Colonic mucosa (tissue), 4 donors: ENCODE measurements around the gene RBM19. TPM values are rescaled to one million over a fixed set of nuclear protein-coding genes. Genes with fewer than 3 reads are reported as not detected.

ENCODE experiments used
- DNase-seq: peaks from one replicate; pipeline ENCODE4 v3.0.0-alpha.2; 2020
- H3K27ac ChIP-seq: fragments of 200-600 bp; one replicate; pipeline ENCODE4 v1.8.0; 2021
- H3K27me3 ChIP-seq: fragments of 200-600 bp; one replicate; pipeline ENCODE4 v1.8.0; 2021
- H3K36me3 ChIP-seq: fragments of 200-600 bp; one replicate; pipeline ENCODE4 v1.8.0; 2021
- H3K4me1 ChIP-seq: fragments of 200-600 bp; one replicate; pipeline ENCODE4 v1.8.0; 2021; ENCODE audit warnings: mild to moderate bottlenecking
- H3K4me3 ChIP-seq: fragments of 200-600 bp; one replicate; pipeline ENCODE4 v1.8.0; 2021
- H3K9ac ChIP-seq, 2 donors: one replicate each; pipeline ENCODE4 v1.7.0; 2013; ENCODE audit warnings: control low read depth in 2 of 2, low read depth in 2 of 2, low read length in 2 of 2
- H3K9me3 ChIP-seq: fragments of 200-600 bp; one replicate; pipeline ENCODE4 v1.8.0; 2021
- CTCF ChIP-seq: fragments of 200-600 bp; IDR thresholded peaks from one replicate; pipeline ENCODE4 v1.8.0; 2022; ENCODE audit warnings: antibody characterized with exemption, mild to moderate bottlenecking
- intact Hi-C: fragments of 100-400 bp; cut with DNase I; formaldehyde crosslinking; loops from one replicate; pipeline ENCODE4 v1.14.1; 2022
- total RNA-seq, 2 donors: library from RNA; stranded (reverse); fragmentation: NEBNext Ultra II Directional in 1 of 2; extraction: Animal tissue kit (Norgen Biotek cat#: 25700) in 1 of 2; gene quantifications; one replicate each; pipeline ENCODE4 v1.2.1, GENCODE V29; 2021
- donor health status: healthy.
- donor health status: DM: no; HTN: no; CAD: no.
- donor health status: DM: no; HTN: no; CAD: no.

RBM19 gene
- total RNA-seq, 2 donors from 2014 or later = 13.5 to 33.1 TPM

DNA sequence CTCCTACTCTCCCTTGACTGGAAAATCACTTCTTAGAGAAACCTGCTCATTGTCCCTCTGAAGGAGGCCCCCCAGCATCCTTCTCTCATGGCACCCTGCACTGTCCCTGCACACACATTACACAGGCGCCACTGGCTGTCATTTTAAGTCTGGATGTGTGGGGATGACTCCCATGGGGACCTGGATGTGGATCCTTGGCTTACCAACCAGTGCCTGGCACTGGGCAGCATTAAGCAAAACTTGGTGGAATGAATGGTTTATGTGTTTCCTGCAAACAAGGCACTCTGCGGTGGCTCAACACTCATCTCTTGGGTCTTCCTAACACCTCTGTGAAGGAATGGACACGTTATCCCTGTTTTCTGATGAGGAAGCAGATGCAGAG, 162.4 kb downstream of the RBM19 start:
- H3K27me3 ChIP-seq = no peaks in the 10 kb centered on the region
- no peak overlapping the region for H3K9ac ChIP-seq
- no peak overlapping the region for H3K27ac ChIP-seq
- intact Hi-C loops = no loop called here
- H3K4me3 ChIP-seq = no peak overlapping the region
- no peak for TF ChIP-seq CTCF
- H3K9me3 ChIP-seq = no peaks in the 10 kb centered on the region
- H3K36me3 ChIP-seq = no peaks in the 10 kb centered on the region
- DNase-seq = no peak
- H3K4me1 ChIP-seq = no peaks in the 10 kb centered on the region

- no peaks in the 10 kb centered on the region for H3K36me3 ChIP-seq
- H3K4me3 ChIP-seq = no peak overlapping the region
- H3K27me3 ChIP-seq = no peaks in the 10 kb centered on the region
- DNase-seq = no peak
- no peak overlapping the region for H3K27ac ChIP-seq
- H3K9ac ChIP-seq = no peak overlapping the region
- H3K9me3 ChIP-seq = no peaks in the 10 kb centered on the region
- TF ChIP-seq CTCF = no peak
- H3K4me1 ChIP-seq = no peaks in the 10 kb centered on the region
- intact Hi-C loops = no loop called here
Measured at GRCh38 chr12:113802966-113803758, 163.0 kb downstream of the RBM19 start.

GRCh38 chr12:113802000-113802749, 163.9 kb downstream of the RBM19 start:
- Histone ChIP-seq H3K9me3 (no peaks in the 10 kb centered on the region), H3K27me3 (no peaks in the 10 kb centered on the region), H3K36me3 (no peaks in the 10 kb centered on the region), H3K4me1 (no peaks in the 10 kb centered on the region), H3K9ac (no peak overlapping the region), H3K27ac (no peak overlapping the region), H3K4me3 (no peak overlapping the region)
- no peak for DNase-seq
- TF ChIP-seq CTCF = no peak
- intact Hi-C loops = no loop called here

DNA sequence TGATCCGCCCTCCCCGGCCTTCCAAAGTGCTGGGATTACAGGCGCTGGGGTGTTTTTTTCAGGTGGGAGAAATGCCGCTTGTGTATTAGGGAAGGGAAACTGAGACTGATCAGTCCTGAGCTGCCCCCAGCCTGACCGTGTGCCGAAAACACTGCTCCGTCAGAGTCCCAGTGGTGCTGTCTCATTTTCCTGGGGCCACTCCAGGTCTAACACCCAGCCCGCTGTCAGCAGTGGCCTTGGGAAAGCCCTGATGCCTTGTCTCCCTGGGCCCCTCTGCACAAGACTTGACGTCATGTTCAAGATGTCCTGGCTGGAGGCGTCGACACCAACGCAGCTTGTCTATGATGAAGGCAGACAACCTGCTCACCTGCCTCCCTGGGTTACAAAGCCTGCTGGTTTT, 165.9 kb downstream of the RBM19 start:
- H3K27ac ChIP-seq = no peak overlapping the region
- intact Hi-C loops = no loop called here
- H3K4me3 ChIP-seq = no peak overlapping the region
- no peak for DNase-seq
- H3K36me3 ChIP-seq = no peaks in the 10 kb centered on the region
- H3K4me1 ChIP-seq = no peaks in the 10 kb centered on the region
- H3K9ac ChIP-seq = no peak overlapping the region
- TF ChIP-seq CTCF = no peak
- no peaks in the 10 kb centered on the region for H3K27me3 ChIP-seq
- H3K9me3 ChIP-seq = no peaks in the 10 kb centered on the region

GRCh38 chr12:113798552-113798951, 167.6 kb downstream of the RBM19 start:
- Histone ChIP-seq H3K4me3 (no peak overlapping the region), H3K27me3 (no peaks in the 10 kb centered on the region), H3K9ac (no peak overlapping the region), H3K36me3 (no peaks in the 10 kb centered on the region), H3K27ac (no peak overlapping the region), H3K9me3 (no peaks in the 10 kb centered on the region), H3K4me1 (no peaks in the 10 kb centered on the region)
- DNase-seq = no peak
- intact Hi-C loops = no loop called here
- TF ChIP-seq CTCF = no peak
